ENCODE measurements around the gene ANKRD40.
"Not testable (repeated sequence)": the region's sequence is repeated elsewhere in the genome, so short reads cannot be mapped to it uniquely, and the experiment has no call there.

DNA sequence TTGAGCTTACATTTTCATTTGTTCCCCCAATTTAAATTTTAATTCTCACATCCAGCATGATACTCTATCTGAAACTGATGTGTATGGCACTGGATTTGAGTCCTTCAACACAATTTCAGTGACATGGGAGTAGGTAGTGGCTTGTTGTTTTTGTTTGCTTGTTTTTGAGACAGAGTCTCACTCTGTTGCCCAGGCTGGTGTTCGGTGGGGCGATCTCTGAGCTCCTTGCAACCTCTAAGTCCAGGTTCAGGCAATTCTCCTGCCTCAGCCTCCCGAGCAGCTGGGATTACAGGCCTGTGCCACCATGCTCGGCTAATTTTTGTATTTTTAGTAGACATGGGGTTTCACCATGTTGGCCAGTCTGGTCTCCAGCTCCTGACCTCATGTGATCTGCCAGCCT is 1.3 kb upstream of the ANKRD40 start:
- TF ChIP-seq EZH2 (IDR thresholded peaks at IDR 0.05); POLR2AphosphoS5 (IDR thresholded peaks at IDR 0.05; ENCODE audit: borderline replicate concordance, low read depth, low read length): not testable (repeated sequence)
